ENCODE measurements around the gene FBXW10. TPM values are rescaled to one million over a fixed set of nuclear protein-coding genes. Genes with fewer than 3 reads are reported as not detected.

The FBXW10 gene
- total and polyA plus RNA-seq, 2 of the 8 experiments (the other 6 are each of a cell fraction or from before 2014, with no cell fraction given): not detected

GRCh38 chr17:18772471-18772870, 28.6 kb downstream of the FBXW10 start:
- no peak overlapping the region for H2BK12ac ChIP-seq (ENCODE audit: low read depth, low read length)
- no peak overlapping the region for H3K9ac ChIP-seq (replicated peaks in 1 of 4; ENCODE audit: extremely low read depth in 1 of 4, low read depth in 3 of 4, low read length in 3 of 4)
- FAIRE-seq: no peak
- H2BK20ac ChIP-seq (ENCODE audit: low read length): no peak overlapping the region
- H3K27me3 ChIP-seq (replicated peaks in 1 of 4; ENCODE audit: control insufficient read depth in 3 of 4, extremely low read depth in 1 of 4, insufficient read depth in 3 of 4, low read length in 3 of 4): no peaks in the 10 kb centered on the region
- H3K36me3 ChIP-seq (ENCODE audit: control insufficient read depth in 2 of 4, insufficient read depth in 4 of 4, low read length in 3 of 4): no peaks in the 10 kb centered on the region
- no peaks in the 10 kb centered on the region for H3K4me1 ChIP-seq (replicated peaks in 1 of 4; ENCODE audit: control insufficient read depth in 3 of 4, insufficient read depth in 4 of 4, low read length in 3 of 4)
- no peak overlapping the region; the same call in 1 of the 2 replicates for H2AFZ ChIP-seq (ENCODE audit: low read length)
- H2BK15ac ChIP-seq (ENCODE audit: low read length): no peak overlapping the region
- H2AK5ac ChIP-seq (ENCODE audit: low read depth, low read length): no peak overlapping the region
- WGBS, 2 experiments (ENCODE audit: extremely low coverage in 1 of 2, insufficient coverage in 1 of 2, insufficient read length in 1 of 2, insufficient replicate concordance in 2 of 2, low coverage in 1 of 2, low lambda C conversion rate in 2 of 2, missing lambda C conversion rate in 1 of 2): 86% methylated on average over 7 of the region's 7 CpGs; no CpG with 5 or more reads in 1 of the 2 experiments
- H4K5ac ChIP-seq (ENCODE audit: insufficient read length, low read depth, low read length): no peak overlapping the region
- no peaks in the 10 kb centered on the region; the same call in 1 of the 2 replicates for H3K23me2 ChIP-seq (ENCODE audit: low read depth, low read length)
- no peak overlapping the region for H3K23ac ChIP-seq (ENCODE audit: insufficient read length)
- POLR2A ChIA-PET (ENCODE audit: partially characterized antibody): interaction anchor here (0.7 kb wide), 1 partner anchor 703 kb away, joined by 4 read pairs; no protein-coding TSS in a partner anchor
- H2BK5ac ChIP-seq (ENCODE audit: low read depth, low read length): no peak overlapping the region
- no peak overlapping the region for H3K4ac ChIP-seq (replicated peaks; ENCODE audit: insufficient read length, low read depth, low read length)
- no peaks in the 10 kb centered on the region for H3K79me2 ChIP-seq (ENCODE audit: control insufficient read depth in 1 of 2, insufficient read depth in 2 of 2, low read length in 2 of 2)
- no peak for DNase-seq (ENCODE audit: low read depth in 1 of 2, low spot score in 2 of 2)
- no peak overlapping the region for H3K27ac ChIP-seq (ENCODE audit: low read depth, low read length)
- no peaks in the 10 kb centered on the region for H3K79me1 ChIP-seq (ENCODE audit: low read depth, low read length)
- H4K8ac ChIP-seq (ENCODE audit: extremely low read depth, insufficient read depth, low read length): no peak overlapping the region
- no peaks in the 10 kb centered on the region for H3K9me3 ChIP-seq (ENCODE audit: insufficient read depth in 2 of 2, low read depth in 1 of 2, low read length in 1 of 2)
- no peak overlapping the region for H3K4me3 ChIP-seq (ENCODE audit: extremely low read depth in 1 of 4, insufficient read depth in 2 of 4, low read depth in 3 of 4, low read length in 4 of 4)
- H4K20me1 ChIP-seq (replicated peaks in 1 of 2; ENCODE audit: control insufficient read depth in 1 of 2, insufficient read depth in 2 of 2, low read length in 2 of 2): no peaks in the 10 kb centered on the region
- H2BK120ac ChIP-seq (replicated peaks; ENCODE audit: low read depth, low read length): no peak overlapping the region
- CTCF ChIA-PET (ENCODE audit: partially characterized antibody): interaction anchor here (1.8 kb wide), 1 partner anchor 146 kb away, joined by 5 read pairs; no protein-coding TSS in a partner anchor
- no peak overlapping the region for H3K14ac ChIP-seq (ENCODE audit: insufficient read length)
- no peak overlapping the region for H3K4me2 ChIP-seq (ENCODE audit: insufficient read depth in 1 of 2, low read depth in 2 of 2, low read length in 2 of 2)
- H4K91ac ChIP-seq (replicated peaks; ENCODE audit: insufficient read length, low read length): no peak overlapping the region
- no peak overlapping the region for H3K18ac ChIP-seq (ENCODE audit: extremely low read depth, low read length)
- no peak overlapping the region for H3K56ac ChIP-seq (replicated peaks; ENCODE audit: insufficient read length, low read depth, low read length)
